Measurements from ENCODE around the gene HEG1. TPM values are rescaled to one million over a fixed set of nuclear protein-coding genes. Genes with fewer than 3 reads are reported as not detected.

Gene HEG1
- total and polyA plus RNA-seq, 9 donors, result 12.2 to 64.7 (median 35.6) TPM

- intact Hi-C loops (cut with DNase I), result loop anchor here in 1 of 4 donors (10.0 kb wide), 1 partner anchor 74 kb away; no protein-coding TSS in a partner anchor
- Histone ChIP-seq H3K9me3 (no peaks in the 10 kb centered on the region), H3K36me3 (no peaks in the 10 kb centered on the region), H3K27me3 (no peaks in the 10 kb centered on the region), H3K4me1 (ENCODE audit: insufficient read depth) (no peaks in the 10 kb centered on the region), H3K27ac (no peak overlapping the region), H3K4me3 (no peak overlapping the region)
- TF ChIP-seq CTCF (IDR thresholded peaks at IDR 0.05), result no peak
- 89 to 93% (median 89%) methylated on average over 6 of the region's 6 CpGs for WGBS, 3 donors
- no peak for DNase-seq
Observed at GRCh38 chr3:125078951-125079674, 23.3 kb upstream of the HEG1 start.

GRCh38 chr3:125077864-125078263 lies 22.1 kb upstream of the HEG1 start:
- Histone ChIP-seq H3K27ac (no peak overlapping the region), H3K9me3 (no peaks in the 10 kb centered on the region), H3K4me3 (no peak overlapping the region), H3K27me3 (no peaks in the 10 kb centered on the region), H3K4me1 (ENCODE audit: insufficient read depth) (no peaks in the 10 kb centered on the region), H3K36me3 (no peaks in the 10 kb centered on the region)
- no peak for TF ChIP-seq POLR2A (IDR thresholded peaks at IDR 0.05)
- no peak for TF ChIP-seq EP300 (IDR thresholded peaks at IDR 0.05)
- no peak for TF ChIP-seq CTCF (IDR thresholded peaks at IDR 0.05)
- intact Hi-C loops (cut with DNase I), result loop anchor here in 1 of 4 donors (10.0 kb wide), 1 partner anchor 73 kb away; no protein-coding TSS in a partner anchor
- no peak for DNase-seq
- 91 to 95% (median 95%) methylated on average over 3 of the region's 3 CpGs for WGBS, 3 donors

- H3K27ac ChIP-seq, result no peak overlapping the region
- no peaks in the 10 kb centered on the region for H3K27me3 ChIP-seq
- intact Hi-C loops (cut with DNase I), result loop anchor here in 1 of 4 donors (10.0 kb wide), 1 partner anchor 72 kb away; no protein-coding TSS in a partner anchor
- H3K4me3 ChIP-seq, result no peak overlapping the region
- no peaks in the 10 kb centered on the region for H3K4me1 ChIP-seq (ENCODE audit: insufficient read depth)
- 60 to 79% (median 66%) methylated on average over 1 of the region's 1 CpG for WGBS, 3 donors
- H3K36me3 ChIP-seq, result no peaks in the 10 kb centered on the region
- DNase-seq, result no peak
- H3K9me3 ChIP-seq, result no peaks in the 10 kb centered on the region
- no peak for TF ChIP-seq CTCF (IDR thresholded peaks at IDR 0.05)
- TF ChIP-seq POLR2A (IDR thresholded peaks at IDR 0.05), result no peak
- no peak for TF ChIP-seq EP300 (IDR thresholded peaks at IDR 0.05)
Observed at GRCh38 chr3:125076464-125076863, 20.7 kb upstream of the HEG1 start.

GRCh38 chr3:125075738-125076137 lies 19.9 kb upstream of the HEG1 start:
- no peak for TF ChIP-seq POLR2A (IDR thresholded peaks at IDR 0.05)
- no peak for TF ChIP-seq CTCF (IDR thresholded peaks at IDR 0.05)
- TF ChIP-seq EP300 (IDR thresholded peaks at IDR 0.05), result no peak
- H3K27ac ChIP-seq, result no peak overlapping the region
- H3K36me3 ChIP-seq, result no peaks in the 10 kb centered on the region
- no peak for DNase-seq
- no peak overlapping the region for H3K4me3 ChIP-seq
- no peaks in the 10 kb centered on the region for H3K27me3 ChIP-seq
- WGBS, 3 donors, result 57 to 65% (median 61%) methylated on average over 3 of the region's 3 CpGs
- intact Hi-C loops (cut with DNase I), result loop anchor here in 1 of 4 donors (10.0 kb wide), 1 partner anchor 71 kb away; no protein-coding TSS in a partner anchor
- H3K9me3 ChIP-seq, result no peaks in the 10 kb centered on the region
- H3K4me1 ChIP-seq (ENCODE audit: insufficient read depth), result no peaks in the 10 kb centered on the region
